Measurements from ENCODE around the gene BEST1.

The BEST1 gene

GRCh38 chr11:61975638-61976419 lies 25.7 kb downstream of the BEST1 start:
- no peak overlapping the region for H3K4me3 ChIP-seq (ENCODE audit: low read depth in 1 of 2, low read length in 2 of 2)
- TF ChIP-seq EZH2 (IDR thresholded peaks at IDR 0.05; ENCODE audit: borderline replicate concordance, low read depth, low read length, severe bottlenecking) (no peak), CTCF (IDR thresholded peaks at IDR 0.05; ENCODE audit: borderline replicate concordance, extremely low read depth, low read length, poor library complexity, severe bottlenecking) (no peak)
- H3K27ac ChIP-seq (ENCODE audit: low read length), result no peak overlapping the region
- no peaks in the 10 kb centered on the region for H4K20me1 ChIP-seq (ENCODE audit: insufficient read depth, low read length)
- H2AFZ ChIP-seq (ENCODE audit: low read depth, low read length), result no peak overlapping the region
- no peak overlapping the region for H3K9ac ChIP-seq (ENCODE audit: low read depth, low read length)
- ATAC-seq (ENCODE audit: insufficient read depth, low read depth), result no peak
- no peaks in the 10 kb centered on the region for H3K9me3 ChIP-seq (ENCODE audit: insufficient read depth, low read length, severe bottlenecking)
- DNase-seq, result no peak
- H3K79me2 ChIP-seq (ENCODE audit: insufficient read depth, low read length), result no peaks in the 10 kb centered on the region
- H3K4me2 ChIP-seq (ENCODE audit: insufficient read depth, low read length), result no peak overlapping the region
- H3K27me3 ChIP-seq (ENCODE audit: insufficient read depth, low read length, poor library complexity), result no peaks in the 10 kb centered on the region
- no peaks in the 10 kb centered on the region for H3K36me3 ChIP-seq (ENCODE audit: insufficient read depth, low read length)
- H3K4me1 ChIP-seq (ENCODE audit: insufficient read depth, low read length), result peaks cover 18% of the 10 kb centered on the region

GRCh38 chr11:61976420-61976800 lies 26.3 kb downstream of the BEST1 start:
- Histone ChIP-seq H3K36me3 (ENCODE audit: insufficient read depth, low read length) (no peaks in the 10 kb centered on the region), H3K27ac (ENCODE audit: low read length) (no peak overlapping the region), H3K27me3 (ENCODE audit: insufficient read depth, low read length, poor library complexity) (no peaks in the 10 kb centered on the region), H3K4me2 (ENCODE audit: insufficient read depth, low read length) (no peak overlapping the region), H3K9ac (ENCODE audit: low read depth, low read length) (no peak overlapping the region), H2AFZ (ENCODE audit: low read depth, low read length) (no peak overlapping the region), H3K9me3 (ENCODE audit: insufficient read depth, low read length, severe bottlenecking) (no peaks in the 10 kb centered on the region), H3K4me1 (ENCODE audit: insufficient read depth, low read length) (peaks cover 15% of the 10 kb centered on the region), H3K79me2 (ENCODE audit: insufficient read depth, low read length) (no peaks in the 10 kb centered on the region), H4K20me1 (ENCODE audit: insufficient read depth, low read length) (no peaks in the 10 kb centered on the region), H3K4me3 (ENCODE audit: low read depth in 1 of 2, low read length in 2 of 2) (no peak overlapping the region)
- DNase-seq (no peak), ATAC-seq (ENCODE audit: insufficient read depth, low read depth) (no peak)
- TF ChIP-seq CTCF (IDR thresholded peaks at IDR 0.05; ENCODE audit: borderline replicate concordance, extremely low read depth, low read length, poor library complexity, severe bottlenecking) (no peak), EZH2 (IDR thresholded peaks at IDR 0.05; ENCODE audit: borderline replicate concordance, low read depth, low read length, severe bottlenecking) (no peak)

- Histone ChIP-seq H3K4me1 (ENCODE audit: insufficient read depth, low read length) (peaks cover 11% of the 10 kb centered on the region), H3K36me3 (ENCODE audit: insufficient read depth, low read length) (no peaks in the 10 kb centered on the region), H4K20me1 (ENCODE audit: insufficient read depth, low read length) (no peaks in the 10 kb centered on the region), H3K9ac (ENCODE audit: low read depth, low read length) (no peak overlapping the region), H2AFZ (ENCODE audit: low read depth, low read length) (no peak overlapping the region), H3K4me3 (ENCODE audit: low read depth in 1 of 2, low read length in 2 of 2) (no peak overlapping the region), H3K27ac (ENCODE audit: low read length) (no peak overlapping the region), H3K79me2 (ENCODE audit: insufficient read depth, low read length) (no peaks in the 10 kb centered on the region), H3K9me3 (ENCODE audit: insufficient read depth, low read length, severe bottlenecking) (no peaks in the 10 kb centered on the region), H3K4me2 (ENCODE audit: insufficient read depth, low read length) (no peak overlapping the region), H3K27me3 (ENCODE audit: insufficient read depth, low read length, poor library complexity) (no peaks in the 10 kb centered on the region)
- TF ChIP-seq EZH2 (IDR thresholded peaks at IDR 0.05; ENCODE audit: borderline replicate concordance, low read depth, low read length, severe bottlenecking), result no peak
- no peak for TF ChIP-seq CTCF (IDR thresholded peaks at IDR 0.05; ENCODE audit: borderline replicate concordance, extremely low read depth, low read length, poor library complexity, severe bottlenecking)
- DNase-seq (no peak), ATAC-seq (ENCODE audit: insufficient read depth, low read depth) (no peak)
These were observed 26.8 kb downstream of the BEST1 start for GRCh38 chr11:61976813-61977475.

Data from DND-41 (cell line).